OCI-LY1 (cell line): ENCODE data around the gene PKD1L1.
"Not testable (repeated sequence)": the region's sequence is repeated elsewhere in the genome, so short reads cannot be mapped to it uniquely, and the experiment has no call there.

Experiments
- H2AFZ ChIP-seq: fragments of 200-600 bp; sonication (generic), shearing (Covaris generic); 2 replicates; pipeline ENCODE4 v1.6.0; 2014; ENCODE audit warnings: antibody characterized with exemption, mild to moderate bottlenecking, low read length
- H3F3A ChIP-seq: fragments of 200-600 bp; sonication (generic), shearing (Covaris generic); 2 replicates; pipeline ENCODE4 v1.6.0; 2014; ENCODE audit warnings: mild to moderate bottlenecking, antibody characterized with exemption, low read length, moderate library complexity; ENCODE audit not compliant: insufficient read depth
- H3K27ac ChIP-seq: fragments of 200-600 bp; sonication (generic); 2 replicates; pipeline ENCODE4 v1.5.1; 2014; ENCODE audit warnings: low read length, mixed run types, mild to moderate bottlenecking, low read depth; ENCODE audit not compliant: poor library complexity, severe bottlenecking
- H3K27me3 ChIP-seq: fragments of 200-600 bp; sonication (generic); 2 replicates; pipeline ENCODE4 v1.6.0; 2014; ENCODE audit warnings: antibody characterized with exemption, mild to moderate bottlenecking, low read length, moderate library complexity; ENCODE audit not compliant: insufficient read depth
- H3K36me3 ChIP-seq: fragments of 200-600 bp; sonication (generic); 2 replicates; pipeline ENCODE4 v1.6.1; 2014; ENCODE audit warnings: mild to moderate bottlenecking, antibody characterized with exemption, low read length, moderate library complexity, mixed read lengths; ENCODE audit not compliant: insufficient read depth
- H3K4me1 ChIP-seq: fragments of 200-600 bp; sonication (generic); 2 replicates; pipeline ENCODE4 v1.5.1; 2014; ENCODE audit warnings: mild to moderate bottlenecking, low read length, moderate library complexity; ENCODE audit not compliant: insufficient read depth, severe bottlenecking
- H3K4me2 ChIP-seq: fragments of 200-600 bp; sonication (generic), shearing (Covaris generic); 2 replicates; pipeline ENCODE4 v1.6.1; 2014; ENCODE audit warnings: low read length
- H3K4me3 ChIP-seq: fragments of 200-600 bp; sonication (generic); 2 replicates; pipeline ENCODE4 v1.5.1; 2014; ENCODE audit warnings: low read length, low read depth, mild to moderate bottlenecking, mixed read lengths; ENCODE audit not compliant: poor library complexity, severe bottlenecking
- H3K79me2 ChIP-seq: fragments of 200-600 bp; shearing (Covaris generic); 2 replicates; pipeline ENCODE4 v1.6.1; 2016; ENCODE audit warnings: mixed run types, low read length, mixed read lengths; ENCODE audit not compliant: insufficient read depth
- H3K9ac ChIP-seq: fragments of 200-600 bp; sonication (generic), shearing (Covaris generic); 2 replicates; pipeline ENCODE4 v1.6.1; 2014; ENCODE audit warnings: mild to moderate bottlenecking, low read length, mixed read lengths
- H3K9me2 ChIP-seq: fragments of 200-600 bp; sonication (generic), shearing (Covaris generic); 2 replicates; pipeline ENCODE4 v1.6.1; 2014; ENCODE audit warnings: low read depth, mild to moderate bottlenecking, low read length, mixed read lengths
- H3K9me3 ChIP-seq: fragments of 200-600 bp; shearing (Covaris generic); 2 replicates; pipeline ENCODE4 v1.6.1; 2014; ENCODE audit warnings: low read length, mixed read lengths
- H4K20me1 ChIP-seq: fragments of 200-600 bp; sonication (generic), shearing (Covaris generic); 2 replicates; pipeline ENCODE4 v1.6.0; 2016; ENCODE audit warnings: mild to moderate bottlenecking, low read length; ENCODE audit not compliant: insufficient read depth
- CTCF ChIP-seq: fragments of 200-600 bp; sonication (generic), shearing (Covaris generic); IDR thresholded peaks from 2 replicates; pipeline ENCODE4 v1.5.1; 2017; ENCODE audit warnings: mild to moderate bottlenecking, antibody characterized with exemption, low read length, moderate library complexity, mixed read lengths
- EZH2 ChIP-seq: fragments of 200-600 bp; sonication (generic), shearing (Covaris generic); IDR thresholded peaks from 2 replicates; pipeline ENCODE4 v1.8.0; 2017; ENCODE audit warnings: borderline replicate concordance, mixed run types, mild to moderate bottlenecking, antibody characterized with exemption, low read length, moderate library complexity, mixed read lengths

Gene PKD1L1

GRCh38 chr7:47756636-47757035 is 191.6 kb downstream of the PKD1L1 start:
- Histone ChIP-seq H2AFZ (no peak overlapping the region), H3K4me1 (peaks cover 32% of the 10 kb centered on the region), H3K9me3 (0 out of 2 replicates have a peak, but pooled peaks cover 4% of the 10 kb centered on the region), H3K4me2 (no peak overlapping the region), H3K9ac (no peak overlapping the region), H3K27me3 (no peaks in the 10 kb centered on the region), H3K4me3 (no peak overlapping the region), H3K27ac (no peak overlapping the region), H3K36me3 (no peaks in the 10 kb centered on the region), H3K9me2 (no peaks in the 10 kb centered on the region), H3K79me2 (no peaks in the 10 kb centered on the region), H4K20me1 (no peaks in the 10 kb centered on the region), H3F3A (no peaks in the 10 kb centered on the region)
- TF ChIP-seq CTCF (no peak), EZH2 (no peak)

- Histone ChIP-seq H3K9me2 (no peaks in the 10 kb centered on the region), H3K79me2 (no peaks in the 10 kb centered on the region), H4K20me1 (no peaks in the 10 kb centered on the region), H3K36me3 (no peaks in the 10 kb centered on the region), H3F3A (no peaks in the 10 kb centered on the region), H2AFZ (no peak overlapping the region), H3K4me3 (no peak overlapping the region), H3K27ac (no peak overlapping the region), H3K4me1 (peaks cover 32% of the 10 kb centered on the region), H3K4me2 (no peak overlapping the region), H3K27me3 (no peaks in the 10 kb centered on the region), H3K9ac (no peak overlapping the region), H3K9me3 (0 out of 2 replicates have a peak, but pooled peaks cover 4% of the 10 kb centered on the region)
- TF ChIP-seq CTCF: no peak
- no peak for TF ChIP-seq EZH2
Observed at GRCh38 chr7:47755248-47755647, 193.0 kb downstream of the PKD1L1 start.

- not testable (repeated sequence) for H3K9me2 ChIP-seq, H3F3A ChIP-seq, H3K79me2 ChIP-seq
Observed at GRCh38 chr7:47751724-47752123, 196.5 kb downstream of the PKD1L1 start.

GRCh38 chr7:47751043-47751442 is 197.2 kb downstream of the PKD1L1 start:
- Histone ChIP-seq H3K9me2 (no peaks in the 10 kb centered on the region), H3K9ac (no peak overlapping the region), H3F3A (no peaks in the 10 kb centered on the region), H3K27ac (no peak overlapping the region), H3K4me1 (peaks cover 12% of the 10 kb centered on the region), H2AFZ (no peak overlapping the region), H3K27me3 (no peaks in the 10 kb centered on the region), H3K4me3 (no peak overlapping the region), H3K79me2 (no peaks in the 10 kb centered on the region), H3K4me2 (no peak overlapping the region), H4K20me1 (no peaks in the 10 kb centered on the region), H3K36me3 (no peaks in the 10 kb centered on the region; the same call in 1 of the 2 replicates), H3K9me3 (0 out of 2 replicates have a peak, but pooled peaks cover 4% of the 10 kb centered on the region)
- no peak for TF ChIP-seq EZH2
- TF ChIP-seq CTCF: no peak

More at GRCh38 chr7:47751724-47752123, 196.5 kb downstream of the PKD1L1 start:
- not testable (repeated sequence) for H3K9ac ChIP-seq, H3K36me3 ChIP-seq, H3K4me2 ChIP-seq, H3K4me3 ChIP-seq, H3K27ac ChIP-seq, H2AFZ ChIP-seq, H4K20me1 ChIP-seq, H3K27me3 ChIP-seq, H3K9me3 ChIP-seq
- H3K4me1 ChIP-seq: peaks cover 12% of the 10 kb centered on the region
